ENCODE data around the gene HYAL3. TPM values are rescaled to one million over a fixed set of nuclear protein-coding genes. Genes with fewer than 3 reads are reported as not detected.
A peak's percentile ranks its signal among the peaks of the same experiment; 100 is the strongest.

HYAL3 gene
- polyA plus RNA-seq, 3 donors: 3.4 to 5.8 (median 4.9) TPM

- Histone ChIP-seq H3K4me2 (replicated peaks; ENCODE audit: extremely low read depth, low read length, poor library complexity, severe bottlenecking) (no peak overlapping the region), H4K20me1 (ENCODE audit: insufficient read depth, low read length) (peaks cover 78% of the 10 kb centered on the region), H3K27ac (ENCODE audit: low read depth in 1 of 2, low read length in 2 of 2) (peak overlapping the region; percentile 39 to 84), H3K4me3 (replicated peaks in 1 of 3; ENCODE audit: low read depth in 2 of 3, low read length in 3 of 3) (no peak overlapping the region), H3K79me2 (ENCODE audit: insufficient read depth, low read length) (peaks cover 93% of the 10 kb centered on the region), H3K36me3 (replicated peaks in 1 of 2; ENCODE audit: control insufficient read depth in 1 of 2, insufficient read depth in 2 of 2, low read length in 2 of 2) (peaks cover 42 to 68% of the 10 kb centered on the region in 2 donors), H2AFZ (ENCODE audit: insufficient read depth, low read depth, low read length, poor library complexity, severe bottlenecking) (no peak overlapping the region), H3K9me3 (replicated peaks in 1 of 2; ENCODE audit: control insufficient read depth in 1 of 2, insufficient read depth in 1 of 2, low read length in 2 of 2) (no peaks in the 10 kb centered on the region), H3K9ac (ENCODE audit: insufficient read depth, low read length, poor library complexity, severe bottlenecking) (no peak overlapping the region), H3K27me3 (ENCODE audit: control insufficient read depth in 2 of 2, insufficient read depth in 2 of 2, low read length in 2 of 2) (no peaks in the 10 kb centered on the region), H3K4me1 (ENCODE audit: control insufficient read depth in 1 of 2, insufficient read depth in 2 of 2, low read length in 2 of 2) (peaks cover 48% of the 10 kb centered on the region in 2 donors)
- peaks cover 0 to under 1% (median 0%) of the 10 kb centered on the region in 3 donors for H3K27me3 Mint-ChIP-seq (ENCODE audit: low read depth in 3 of 3)
- no peak for TF ChIP-seq CTCF (IDR thresholded peaks at IDR 0.05)
- peaks cover 50 to 73% of the 10 kb centered on the region in 2 donors for H3K36me3 Mint-ChIP-seq
- no peaks in the 10 kb centered on the region for H3K9me3 Mint-ChIP-seq
- no peak for DNase-seq
- H3K27ac Mint-ChIP-seq: peak overlapping the region; percentile 26 to 86 (median 80)
- 84% methylated on average over 4 of the region's 5 CpGs for WGBS (ENCODE audit: insufficient coverage)
- H3K4me1 Mint-ChIP-seq: peaks cover 41% of the 10 kb centered on the region
- no peak overlapping the region for H3K4me3 Mint-ChIP-seq
- intact Hi-C loops (cut with micrococcal nuclease): loop anchor here (5.0 kb wide), 1 partner anchor 37 kb away; the partner anchor contains the start of genes HYAL3 (in 2 of the 2) and NAA80 (in 2 of the 2)
These were observed 35.3 kb upstream of the HYAL3 start for GRCh38 chr3:50334339-50335075.

GRCh38 chr3:50333744-50334328 lies 34.6 kb upstream of the HYAL3 start:
- WGBS (ENCODE audit: insufficient coverage): 80% methylated on average over 6 of the region's 12 CpGs
- Histone ChIP-seq H3K9me3 (replicated peaks in 1 of 2; ENCODE audit: control insufficient read depth in 1 of 2, insufficient read depth in 1 of 2, low read length in 2 of 2) (no peaks in the 10 kb centered on the region), H3K4me1 (ENCODE audit: control insufficient read depth in 1 of 2, insufficient read depth in 2 of 2, low read length in 2 of 2) (peaks cover 45 to 46% of the 10 kb centered on the region in 2 donors), H4K20me1 (ENCODE audit: insufficient read depth, low read length) (peaks cover 83% of the 10 kb centered on the region), H3K27me3 (ENCODE audit: control insufficient read depth in 2 of 2, insufficient read depth in 2 of 2, low read length in 2 of 2) (no peaks in the 10 kb centered on the region), H3K9ac (ENCODE audit: insufficient read depth, low read length, poor library complexity, severe bottlenecking) (no peak overlapping the region), H2AFZ (ENCODE audit: insufficient read depth, low read depth, low read length, poor library complexity, severe bottlenecking) (no peak overlapping the region), H3K79me2 (ENCODE audit: insufficient read depth, low read length) (peaks cover 86% of the 10 kb centered on the region), H3K4me3 (replicated peaks in 1 of 3; ENCODE audit: low read depth in 2 of 3, low read length in 3 of 3) (no peak overlapping the region), H3K36me3 (replicated peaks in 1 of 2; ENCODE audit: control insufficient read depth in 1 of 2, insufficient read depth in 2 of 2, low read length in 2 of 2) (peaks cover 45 to 72% of the 10 kb centered on the region in 2 donors), H3K27ac (ENCODE audit: low read depth in 1 of 2, low read length in 2 of 2) (peak overlapping the region; percentile 39 to 84), H3K4me2 (replicated peaks; ENCODE audit: extremely low read depth, low read length, poor library complexity, severe bottlenecking) (no peak overlapping the region)
- Mint-ChIP-seq H3K27ac (peak overlapping the region in 6 of 7 donors; percentile 26 to 86 (median 65)), H3K27me3 (ENCODE audit: low read depth in 3 of 3) (peaks cover 0 to 1% (median 0%) of the 10 kb centered on the region in 3 donors), H3K4me1 (peaks cover 36% of the 10 kb centered on the region), H3K9me3 (no peaks in the 10 kb centered on the region), H3K4me3 (no peak overlapping the region), H3K36me3 (peaks cover 50 to 77% of the 10 kb centered on the region in 2 donors)
- TF ChIP-seq CTCF (IDR thresholded peaks at IDR 0.05): no peak
- intact Hi-C loops (cut with micrococcal nuclease): no loop called here
- DNase-seq: peak in 1 of 3 donors; percentile 82

Measured in CD14-positive monocyte (primary cell).